Measurements from ENCODE around the gene TASOR2. TPM values are rescaled to one million over a fixed set of nuclear protein-coding genes. Genes with fewer than 3 reads are reported as not detected.

Gene TASOR2
- total RNA-seq, 1 experiment from 2014 or later, result 57.7 TPM

DNA sequence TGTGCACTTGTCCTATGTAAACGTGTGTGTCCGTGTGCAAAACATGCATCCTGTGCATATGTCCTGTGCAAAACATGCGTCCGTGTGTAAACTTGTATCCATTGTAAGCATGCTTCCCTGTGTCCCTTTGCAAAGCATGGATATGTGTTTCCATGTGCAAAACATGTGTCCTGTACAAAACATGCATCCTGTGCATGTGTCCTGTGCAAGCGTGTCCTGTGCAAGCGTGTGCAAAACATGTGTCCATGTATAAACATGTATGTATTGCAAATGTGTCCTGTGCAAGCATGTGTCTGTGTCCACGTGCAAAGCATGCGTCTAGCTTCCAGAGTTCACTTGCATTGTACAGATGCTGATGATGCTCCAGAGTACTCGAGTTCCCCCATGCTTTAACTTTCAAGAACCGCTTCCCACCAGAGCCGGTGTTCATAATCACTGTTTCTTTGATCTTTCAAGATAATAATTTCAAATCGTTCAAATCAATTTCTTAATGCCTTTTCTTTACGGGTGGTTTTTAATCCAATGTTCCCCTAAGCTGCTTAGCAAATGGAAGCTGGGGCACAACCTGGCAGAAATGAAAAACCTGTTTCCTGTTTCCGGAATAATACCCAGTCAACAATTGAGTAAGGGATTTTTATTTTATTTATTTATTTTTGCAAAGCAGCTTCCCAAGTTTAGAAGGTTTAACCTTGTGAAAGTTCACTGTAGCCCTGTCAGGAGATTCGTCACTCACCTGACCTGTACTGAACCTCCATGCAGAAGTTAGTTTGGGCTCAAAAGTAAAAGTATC lies 17.6 kb upstream of the TASOR2 start:
- DNase-seq, result no peak
- Histone ChIP-seq H4K20me1 (ENCODE audit: insufficient read depth, low read depth, low read length) (peaks cover 14% of the 10 kb centered on the region), H3K27ac (ENCODE audit: low read length) (no peak overlapping the region), H3K9me3 (ENCODE audit: low read length) (no peaks in the 10 kb centered on the region), H3K36me3 (ENCODE audit: insufficient read depth, low read length) (no peaks in the 10 kb centered on the region), H3K4me3 (ENCODE audit: low read length) (peak overlapping the region; percentile 82), H2AFZ (ENCODE audit: low read length) (peak overlapping the region; percentile 97), H3K27me3 (ENCODE audit: low read length) (no peaks in the 10 kb centered on the region), H3K4me2 (ENCODE audit: low read depth, low read length, poor library complexity, severe bottlenecking) (peak overlapping the region; percentile 77), H3K9ac (ENCODE audit: low read length) (peak overlapping the region; percentile 83), H3K9me2 (replicated peaks; ENCODE audit: insufficient read depth, low read length) (no peaks in the 10 kb centered on the region), H3K79me2 (ENCODE audit: low read length) (no peaks in the 10 kb centered on the region), H3K4me1 (ENCODE audit: low read length) (peaks cover 37% of the 10 kb centered on the region)

DNA sequence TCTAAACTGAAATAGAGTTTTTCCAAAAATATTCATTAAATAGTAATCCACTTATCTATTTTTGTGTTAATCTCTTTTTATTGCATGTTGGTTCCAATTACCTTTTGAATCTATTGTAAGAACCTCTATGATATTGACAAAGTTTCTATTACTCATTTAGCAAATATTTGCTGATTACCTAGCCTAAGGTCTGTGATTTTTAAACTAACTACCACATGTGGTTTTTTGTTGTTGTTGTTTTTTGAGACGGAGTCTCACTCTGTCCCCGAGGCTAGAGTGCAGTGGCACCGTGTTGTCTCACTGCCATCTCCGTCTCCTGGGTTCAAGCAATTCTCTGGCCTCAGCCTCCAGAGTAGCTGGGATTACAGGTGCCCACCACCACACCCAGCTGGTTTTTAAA lies 16.2 kb upstream of the TASOR2 start:
- Histone ChIP-seq H3K9me2 (replicated peaks; ENCODE audit: insufficient read depth, low read length) (no peaks in the 10 kb centered on the region), H3K4me1 (ENCODE audit: low read length) (peaks cover 28% of the 10 kb centered on the region), H3K79me2 (ENCODE audit: low read length) (no peaks in the 10 kb centered on the region), H3K9ac (ENCODE audit: low read length) (no peak overlapping the region), H3K4me3 (ENCODE audit: low read length) (no peak overlapping the region), H3K27ac (ENCODE audit: low read length) (no peak overlapping the region), H3K27me3 (ENCODE audit: low read length) (no peaks in the 10 kb centered on the region), H2AFZ (ENCODE audit: low read length) (no peak overlapping the region), H4K20me1 (ENCODE audit: insufficient read depth, low read depth, low read length) (peaks cover 8% of the 10 kb centered on the region), H3K9me3 (ENCODE audit: low read length) (no peaks in the 10 kb centered on the region), H3K4me2 (ENCODE audit: low read depth, low read length, poor library complexity, severe bottlenecking) (no peak overlapping the region), H3K36me3 (ENCODE audit: insufficient read depth, low read length) (no peaks in the 10 kb centered on the region)
- no peak for DNase-seq

DNA sequence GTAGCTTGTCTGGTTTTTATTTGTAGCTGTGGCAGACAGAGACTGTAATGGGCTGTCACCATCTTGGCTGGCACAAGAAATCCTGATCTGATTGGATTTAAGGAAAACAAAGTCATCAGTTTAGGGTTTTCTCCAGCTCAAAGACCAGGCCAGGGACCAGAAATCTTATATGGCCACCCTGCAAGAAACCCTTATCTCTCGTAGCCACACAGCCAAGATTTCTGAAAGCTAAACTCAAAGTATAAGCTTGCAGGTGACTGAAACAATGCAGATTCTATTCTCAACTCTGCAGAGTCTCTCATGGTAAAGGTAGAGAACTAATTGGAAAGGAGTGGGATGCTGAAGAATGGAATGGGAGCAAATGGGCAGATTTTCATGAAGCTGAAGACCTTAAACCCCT lies 15.0 kb upstream of the TASOR2 start:
- Histone ChIP-seq H3K9ac (ENCODE audit: low read length) (no peak overlapping the region), H3K9me3 (ENCODE audit: low read length) (no peaks in the 10 kb centered on the region), H3K36me3 (ENCODE audit: insufficient read depth, low read length) (no peaks in the 10 kb centered on the region)

DNA sequence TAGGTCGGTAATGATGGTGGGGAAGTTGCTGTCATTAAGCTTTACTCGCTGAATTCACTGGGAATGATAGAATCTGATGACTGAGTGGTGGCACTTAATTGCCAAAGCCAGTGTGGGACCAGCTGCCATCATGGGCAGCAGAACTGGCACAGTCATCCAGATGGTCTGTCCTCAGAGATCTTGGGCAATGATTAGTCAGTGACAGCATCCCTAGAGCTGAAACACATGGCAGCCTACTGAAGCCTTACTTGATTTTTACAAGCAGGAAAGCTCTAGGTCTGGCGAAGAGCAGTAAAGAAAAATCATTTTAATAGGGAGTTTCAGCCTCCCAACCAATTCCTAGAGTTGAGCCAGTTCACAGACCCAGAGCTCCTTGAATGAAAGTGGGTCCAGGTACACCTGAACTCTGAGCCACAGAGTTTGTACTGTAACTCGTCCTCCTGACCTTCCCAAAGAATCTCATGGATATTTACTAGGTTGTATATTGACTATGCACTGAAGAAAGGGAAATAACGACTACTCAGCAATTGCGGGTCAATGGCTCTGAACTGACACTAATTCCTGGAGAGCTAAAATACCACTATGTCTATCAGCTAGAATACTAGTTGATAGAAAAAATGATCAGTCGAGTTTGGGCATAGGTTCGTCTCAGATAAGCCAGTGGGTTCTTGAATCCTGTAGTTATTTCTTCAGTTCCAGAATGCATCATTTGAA lies 13.8 kb upstream of the TASOR2 start:
- Histone ChIP-seq H3K9me3 (ENCODE audit: low read length) (no peaks in the 10 kb centered on the region), H3K27ac (ENCODE audit: low read length) (no peak overlapping the region), H2AFZ (ENCODE audit: low read length) (no peak overlapping the region), H3K4me2 (ENCODE audit: low read depth, low read length, poor library complexity, severe bottlenecking) (no peak overlapping the region), H3K79me2 (ENCODE audit: low read length) (no peaks in the 10 kb centered on the region), H3K9ac (ENCODE audit: low read length) (no peak overlapping the region), H4K20me1 (ENCODE audit: insufficient read depth, low read depth, low read length) (no peaks in the 10 kb centered on the region), H3K36me3 (ENCODE audit: insufficient read depth, low read length) (no peaks in the 10 kb centered on the region), H3K9me2 (replicated peaks; ENCODE audit: insufficient read depth, low read length) (no peaks in the 10 kb centered on the region), H3K27me3 (ENCODE audit: low read length) (no peaks in the 10 kb centered on the region), H3K4me3 (ENCODE audit: low read length) (no peak overlapping the region), H3K4me1 (ENCODE audit: low read length) (peaks cover 9% of the 10 kb centered on the region)
- no peak for DNase-seq

More for the DNA sequence above, 15.0 kb upstream of the TASOR2 start:
- H3K4me2 ChIP-seq (ENCODE audit: low read depth, low read length, poor library complexity, severe bottlenecking), result no peak overlapping the region
- no peaks in the 10 kb centered on the region for H3K9me2 ChIP-seq (replicated peaks; ENCODE audit: insufficient read depth, low read length)
- H2AFZ ChIP-seq (ENCODE audit: low read length), result no peak overlapping the region
- no peak for DNase-seq
- H4K20me1 ChIP-seq (ENCODE audit: insufficient read depth, low read depth, low read length), result no peaks in the 10 kb centered on the region
- H3K27ac ChIP-seq (ENCODE audit: low read length), result no peak overlapping the region
- no peaks in the 10 kb centered on the region for H3K27me3 ChIP-seq (ENCODE audit: low read length)
- no peak overlapping the region for H3K4me3 ChIP-seq (ENCODE audit: low read length)
- H3K79me2 ChIP-seq (ENCODE audit: low read length), result no peaks in the 10 kb centered on the region
- H3K4me1 ChIP-seq (ENCODE audit: low read length), result peaks cover 18% of the 10 kb centered on the region

DNA sequence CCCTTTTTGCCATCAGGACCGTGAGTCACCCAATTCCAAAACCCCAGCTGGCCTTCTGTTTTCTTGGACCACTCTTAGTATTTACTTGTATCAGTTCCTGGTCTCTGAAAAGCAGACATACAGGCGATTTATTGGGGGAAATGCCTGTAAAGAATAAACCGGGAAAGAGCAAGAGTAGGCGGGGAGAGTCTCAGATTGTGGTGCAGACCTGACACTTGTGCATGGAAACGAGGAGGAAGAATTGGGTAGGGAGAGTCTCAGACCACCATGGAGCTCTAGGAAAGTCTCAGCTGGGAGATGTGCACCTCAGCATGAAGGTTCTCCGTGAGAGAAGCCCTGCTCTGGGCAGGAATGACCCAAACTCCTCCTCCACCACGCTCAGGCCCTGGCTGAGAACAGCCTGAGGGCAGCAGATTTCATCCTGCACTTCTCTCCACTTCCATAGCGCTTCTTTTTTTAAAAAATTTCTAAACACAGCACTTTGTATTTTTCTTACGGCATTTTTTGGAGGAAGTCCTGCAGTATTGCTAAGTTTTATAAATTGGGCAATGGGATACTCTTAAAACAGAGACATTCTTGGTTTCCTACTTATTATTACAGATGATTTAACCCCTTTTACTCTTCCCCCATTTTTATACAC lies 6.1 kb upstream of the TASOR2 start:
- no peak overlapping the region for H2AFZ ChIP-seq (ENCODE audit: low read length)

DNA sequence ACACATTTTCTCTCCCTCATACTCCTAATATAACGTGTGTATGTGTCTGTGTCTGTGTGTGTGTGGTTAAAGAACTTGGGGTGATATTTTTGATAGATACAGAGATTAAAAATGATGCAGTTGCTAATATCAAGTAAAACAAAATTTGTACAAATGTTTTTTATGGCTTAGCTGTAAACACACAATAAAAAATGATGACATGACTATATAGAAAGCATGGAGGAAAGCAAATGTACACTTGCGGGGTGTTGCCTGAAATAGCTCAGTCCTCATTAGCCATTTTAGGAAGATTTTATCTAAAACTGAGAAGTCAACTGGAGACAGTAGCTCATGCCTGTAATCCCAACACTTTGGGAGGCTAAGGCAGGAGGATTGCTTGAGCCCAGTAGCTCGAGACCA lies 5.6 kb upstream of the TASOR2 start:
- H3K4me1 ChIP-seq (ENCODE audit: low read length), result peaks cover 5% of the 10 kb centered on the region
- no peak overlapping the region for H3K4me3 ChIP-seq (ENCODE audit: low read length)
- H3K9me3 ChIP-seq (ENCODE audit: low read length), result no peaks in the 10 kb centered on the region
- no peak overlapping the region for H2AFZ ChIP-seq (ENCODE audit: low read length)
- no peaks in the 10 kb centered on the region for H3K79me2 ChIP-seq (ENCODE audit: low read length)
- no peaks in the 10 kb centered on the region; the same call in 1 of the 2 replicates for H3K36me3 ChIP-seq (ENCODE audit: insufficient read depth, low read length)
- H3K27ac ChIP-seq (ENCODE audit: low read length), result no peak overlapping the region
- H4K20me1 ChIP-seq (ENCODE audit: insufficient read depth, low read depth, low read length), result no peaks in the 10 kb centered on the region
- H3K9ac ChIP-seq (ENCODE audit: low read length), result no peak overlapping the region
- H3K4me2 ChIP-seq (ENCODE audit: low read depth, low read length, poor library complexity, severe bottlenecking), result no peak overlapping the region
- no peak for DNase-seq
- no peaks in the 10 kb centered on the region for H3K27me3 ChIP-seq (ENCODE audit: low read length)
- H3K9me2 ChIP-seq (replicated peaks; ENCODE audit: insufficient read depth, low read length), result no peaks in the 10 kb centered on the region

More for the DNA sequence above, 6.1 kb upstream of the TASOR2 start:
- Histone ChIP-seq H3K79me2 (ENCODE audit: low read length) (no peaks in the 10 kb centered on the region), H3K9ac (ENCODE audit: low read length) (no peak overlapping the region), H3K27ac (ENCODE audit: low read length) (no peak overlapping the region), H4K20me1 (ENCODE audit: insufficient read depth, low read depth, low read length) (no peaks in the 10 kb centered on the region), H3K4me1 (ENCODE audit: low read length) (peaks cover 3% of the 10 kb centered on the region; the same call in 1 of the 2 replicates), H3K9me2 (replicated peaks; ENCODE audit: insufficient read depth, low read length) (no peaks in the 10 kb centered on the region), H3K4me2 (ENCODE audit: low read depth, low read length, poor library complexity, severe bottlenecking) (no peak overlapping the region), H3K27me3 (ENCODE audit: low read length) (no peaks in the 10 kb centered on the region), H3K4me3 (ENCODE audit: low read length) (no peak overlapping the region), H3K36me3 (ENCODE audit: insufficient read depth, low read length) (no peaks in the 10 kb centered on the region), H3K9me3 (ENCODE audit: low read length) (no peaks in the 10 kb centered on the region)
- no peak for DNase-seq

DNA sequence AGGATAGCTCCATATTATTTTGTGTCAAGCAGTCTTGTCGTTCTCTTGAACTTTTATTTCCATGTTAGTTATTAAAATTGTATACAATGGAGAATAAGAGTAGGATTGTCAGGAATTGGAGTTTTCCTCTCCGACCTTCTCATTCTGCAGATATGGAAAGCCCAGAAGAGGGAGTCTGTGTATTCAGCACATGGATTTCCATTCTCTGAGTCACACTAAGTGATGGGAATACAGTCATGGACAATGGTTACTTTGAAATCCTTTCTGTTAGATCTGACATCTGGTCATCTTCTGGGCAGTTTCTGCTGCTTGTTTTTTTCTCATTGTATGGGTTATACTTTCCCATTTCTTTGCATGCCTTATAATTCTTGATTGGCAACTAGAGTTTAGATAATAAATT lies 5.0 kb upstream of the TASOR2 start:
- Histone ChIP-seq H3K4me1 (ENCODE audit: low read length) (peaks cover 10% of the 10 kb centered on the region), H3K36me3 (ENCODE audit: insufficient read depth, low read length) (no peaks in the 10 kb centered on the region; the same call in 1 of the 2 replicates), H4K20me1 (ENCODE audit: insufficient read depth, low read depth, low read length) (no peaks in the 10 kb centered on the region), H3K4me3 (ENCODE audit: low read length) (no peak overlapping the region), H3K27me3 (ENCODE audit: low read length) (no peaks in the 10 kb centered on the region), H3K27ac (ENCODE audit: low read length) (no peak overlapping the region), H2AFZ (ENCODE audit: low read length) (no peak overlapping the region), H3K9me2 (replicated peaks; ENCODE audit: insufficient read depth, low read length) (no peaks in the 10 kb centered on the region), H3K9ac (ENCODE audit: low read length) (no peak overlapping the region), H3K79me2 (ENCODE audit: low read length) (no peaks in the 10 kb centered on the region), H3K4me2 (ENCODE audit: low read depth, low read length, poor library complexity, severe bottlenecking) (no peak overlapping the region), H3K9me3 (ENCODE audit: low read length) (no peaks in the 10 kb centered on the region)
- DNase-seq, result no peak

DNA sequence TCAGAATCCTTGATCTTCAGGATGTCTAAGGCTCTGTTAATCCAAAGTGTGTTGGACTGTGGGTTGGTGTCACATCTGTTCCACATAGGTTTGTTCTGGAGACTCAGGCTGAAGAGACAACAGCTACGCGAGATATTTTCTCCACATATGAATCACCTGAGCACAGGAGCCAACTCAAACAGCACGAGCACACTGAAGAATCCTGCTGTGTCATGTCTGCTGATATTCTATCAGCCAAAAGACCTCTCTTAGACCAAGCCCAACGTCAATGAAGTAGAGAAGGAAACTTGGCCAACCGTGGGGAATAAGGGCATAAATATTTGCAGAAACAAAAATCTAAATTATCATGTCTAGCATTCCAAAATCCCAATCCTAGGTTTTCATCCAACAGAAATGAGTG lies 2.7 kb upstream of the TASOR2 start:
- Histone ChIP-seq H3K79me2 (ENCODE audit: low read length) (peaks cover 22% of the 10 kb centered on the region), H3K27me3 (ENCODE audit: low read length) (no peaks in the 10 kb centered on the region), H3K9me2 (replicated peaks; ENCODE audit: insufficient read depth, low read length) (no peaks in the 10 kb centered on the region), H3K27ac (ENCODE audit: low read length) (no peak overlapping the region), H4K20me1 (ENCODE audit: insufficient read depth, low read depth, low read length) (peaks cover 13% of the 10 kb centered on the region; the same call in 1 of the 2 replicates), H3K9ac (ENCODE audit: low read length) (no peak overlapping the region), H3K9me3 (ENCODE audit: low read length) (no peaks in the 10 kb centered on the region), H2AFZ (ENCODE audit: low read length) (no peak overlapping the region), H3K4me3 (ENCODE audit: low read length) (no peak overlapping the region), H3K4me1 (ENCODE audit: low read length) (peaks cover 19% of the 10 kb centered on the region), H3K4me2 (ENCODE audit: low read depth, low read length, poor library complexity, severe bottlenecking) (no peak overlapping the region), H3K36me3 (ENCODE audit: insufficient read depth, low read length) (no peaks in the 10 kb centered on the region; the same call in 1 of the 2 replicates)
- DNase-seq, result no peak
